Breast epithelium (tissue), 3 donors: ENCODE data around the gene SLC34A2.

Experiments used
- POLR2A ChIP-seq: fragments of 450-650 bp; IDR thresholded peaks from one replicate; pipeline ENCODE4 v1.6.1; 2016; ENCODE audit warnings: antibody characterized with exemption, mild to moderate bottlenecking, moderate library complexity
- TF ChIP-seq, protein P1 (sequence below), 3 donors: fragments of 450-650 bp; IDR thresholded peaks; one replicate each; pipeline ENCODE4 v1.5.1; 2016 to 2017; ENCODE audit warnings: antibody characterized with exemption in 3 of 3, mild to moderate bottlenecking in 3 of 3, moderate library complexity in 3 of 3

DNA sequence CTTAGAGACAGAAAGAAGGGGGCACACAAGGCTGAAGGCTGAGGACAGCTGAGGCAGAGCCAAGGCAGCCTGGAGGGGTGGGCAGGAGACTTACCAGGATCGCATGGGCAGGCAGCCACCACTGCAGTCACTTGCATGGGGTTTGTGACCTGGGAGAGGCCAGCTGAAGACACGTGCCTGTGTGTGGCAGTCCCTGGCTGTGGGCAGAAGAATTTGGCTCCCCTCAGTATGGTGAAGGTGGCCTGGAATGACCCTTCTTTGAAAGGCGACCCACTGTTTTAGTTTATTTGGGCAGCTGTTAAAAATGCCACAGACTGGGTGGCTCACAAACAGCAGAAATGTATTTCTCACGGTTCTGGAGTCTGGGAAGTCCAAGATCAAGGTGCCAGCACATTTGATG is 22.1 kb upstream of the SLC34A2 start:
- TF ChIP-seq, protein P1, sequence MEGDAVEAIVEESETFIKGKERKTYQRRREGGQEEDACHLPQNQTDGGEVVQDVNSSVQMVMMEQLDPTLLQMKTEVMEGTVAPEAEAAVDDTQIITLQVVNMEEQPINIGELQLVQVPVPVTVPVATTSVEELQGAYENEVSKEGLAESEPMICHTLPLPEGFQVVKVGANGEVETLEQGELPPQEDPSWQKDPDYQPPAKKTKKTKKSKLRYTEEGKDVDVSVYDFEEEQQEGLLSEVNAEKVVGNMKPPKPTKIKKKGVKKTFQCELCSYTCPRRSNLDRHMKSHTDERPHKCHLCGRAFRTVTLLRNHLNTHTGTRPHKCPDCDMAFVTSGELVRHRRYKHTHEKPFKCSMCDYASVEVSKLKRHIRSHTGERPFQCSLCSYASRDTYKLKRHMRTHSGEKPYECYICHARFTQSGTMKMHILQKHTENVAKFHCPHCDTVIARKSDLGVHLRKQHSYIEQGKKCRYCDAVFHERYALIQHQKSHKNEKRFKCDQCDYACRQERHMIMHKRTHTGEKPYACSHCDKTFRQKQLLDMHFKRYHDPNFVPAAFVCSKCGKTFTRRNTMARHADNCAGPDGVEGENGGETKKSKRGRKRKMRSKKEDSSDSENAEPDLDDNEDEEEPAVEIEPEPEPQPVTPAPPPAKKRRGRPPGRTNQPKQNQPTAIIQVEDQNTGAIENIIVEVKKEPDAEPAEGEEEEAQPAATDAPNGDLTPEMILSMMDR (IDR thresholded peaks at IDR 0.05): no peak
- no peak for TF ChIP-seq POLR2A
